GF-D8 (cell line): ENCODE measurements around the gene TFF1.

Source experiments
- DNase-seq: peaks from one replicate; lab custom pipeline; 2025; lab: John Stamatoyannopoulos, UW

Gene TFF1

GRCh38 chr21:42343963-42344510 is 22.3 kb downstream of the TFF1 start:
- no peak for DNase-seq

GRCh38 chr21:42343556-42343955 is 22.8 kb downstream of the TFF1 start:
- no peak for DNase-seq

GRCh38 chr21:42343101-42343500 is 23.2 kb downstream of the TFF1 start:
- DNase-seq, result no peak

GRCh38 chr21:42341776-42342542 is 24.4 kb downstream of the TFF1 start:
- DNase-seq, result no peak

GRCh38 chr21:42340187-42341050 is 25.9 kb downstream of the TFF1 start:
- DNase-seq, result no peak

- DNase-seq, result no peak
Measured at GRCh38 chr21:42338729-42339715, 27.3 kb downstream of the TFF1 start.

- peak; percentile 34 for DNase-seq
Measured at GRCh38 chr21:42337830-42338728, 28.3 kb downstream of the TFF1 start.

- DNase-seq, result no peak
Measured at GRCh38 chr21:42337276-42337675, 29.1 kb downstream of the TFF1 start.

GRCh38 chr21:42336054-42336453 is 30.3 kb downstream of the TFF1 start:
- no peak for DNase-seq

- DNase-seq, result no peak
Measured at GRCh38 chr21:42332557-42333317, 33.6 kb downstream of the TFF1 start.

- no peak for DNase-seq
Measured at GRCh38 chr21:42331660-42332059, 34.7 kb downstream of the TFF1 start.

GRCh38 chr21:42330380-42331371 is 35.7 kb downstream of the TFF1 start:
- DNase-seq, result no peak

GRCh38 chr21:42324896-42325295 is 41.4 kb downstream of the TFF1 start:
- DNase-seq, result no peak

- DNase-seq, result no peak
Measured at GRCh38 chr21:42321845-42322244, 44.5 kb downstream of the TFF1 start.

GRCh38 chr21:42321231-42321630 is 45.1 kb downstream of the TFF1 start:
- DNase-seq, result no peak

GRCh38 chr21:42320791-42321190 is 45.5 kb downstream of the TFF1 start:
- no peak for DNase-seq

GRCh38 chr21:42319851-42320572 is 46.3 kb downstream of the TFF1 start:
- DNase-seq, result peak; percentile 74

GRCh38 chr21:42319376-42319775 is 47.0 kb downstream of the TFF1 start:
- DNase-seq, result peak; percentile 98
